ENCODE measurements around the gene MGAT5.
"Not testable (repeated sequence)": the region's sequence is repeated elsewhere in the genome, so short reads cannot be mapped to it uniquely, and the experiment has no call there.

MGAT5 gene

DNA sequence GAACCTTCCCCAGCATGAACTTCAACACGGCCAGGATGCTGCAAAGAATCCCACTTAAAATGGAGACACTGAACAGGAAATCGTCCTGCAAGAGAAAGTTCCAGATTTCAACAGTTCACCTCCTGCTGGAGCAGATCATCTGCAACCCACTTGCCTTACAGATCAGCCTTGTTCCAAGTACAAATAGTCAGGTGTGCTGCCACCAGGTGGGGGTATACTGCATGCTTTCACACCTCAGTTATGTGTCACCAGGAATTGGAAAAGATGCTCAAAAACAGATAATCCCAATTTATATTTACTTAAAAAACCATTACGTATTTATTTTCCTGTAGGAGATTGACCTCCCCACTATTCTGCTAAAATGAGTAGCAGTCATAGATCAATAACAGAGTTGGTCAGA, 212.3 kb downstream of the MGAT5 start:
- H3K27me3 Mint-ChIP-seq: no peaks in the 10 kb centered on the region
- H3K4me3 Mint-ChIP-seq: no peak overlapping the region
- ATAC-seq (replicated peaks; ENCODE audit: extremely low read depth, poor library complexity, severe bottlenecking) (no peak), DNase-seq (ENCODE audit: low spot score in 2 of 2) (no peak)
- no peak overlapping the region for H3K27ac Mint-ChIP-seq (ENCODE audit: low read depth)
- no peaks in the 10 kb centered on the region for H3K9me3 Mint-ChIP-seq
- H3K4me1 Mint-ChIP-seq: peaks cover under 1% of the 10 kb centered on the region
- no peaks in the 10 kb centered on the region for H3K36me3 Mint-ChIP-seq (ENCODE audit: insufficient read depth)

GRCh38 chr2:134468164-134468563, 214.3 kb downstream of the MGAT5 start:
- no peaks in the 10 kb centered on the region for H3K27me3 Mint-ChIP-seq
- no peaks in the 10 kb centered on the region for H3K36me3 Mint-ChIP-seq (ENCODE audit: insufficient read depth)
- H3K4me3 Mint-ChIP-seq: no peak overlapping the region
- H3K27ac Mint-ChIP-seq (ENCODE audit: low read depth): no peak overlapping the region
- no peak for DNase-seq (ENCODE audit: low spot score in 2 of 2)
- ATAC-seq (replicated peaks; ENCODE audit: extremely low read depth, poor library complexity, severe bottlenecking): no peak
- H3K4me1 Mint-ChIP-seq: no peaks in the 10 kb centered on the region
- no peaks in the 10 kb centered on the region for H3K9me3 Mint-ChIP-seq

GRCh38 chr2:134468776-134469175, 214.9 kb downstream of the MGAT5 start:
- no peaks in the 10 kb centered on the region for H3K4me1 Mint-ChIP-seq
- ATAC-seq (replicated peaks; ENCODE audit: extremely low read depth, poor library complexity, severe bottlenecking) (no peak), DNase-seq (ENCODE audit: low spot score in 2 of 2) (no peak)
- H3K27me3 Mint-ChIP-seq: no peaks in the 10 kb centered on the region
- no peak overlapping the region for H3K4me3 Mint-ChIP-seq
- H3K27ac Mint-ChIP-seq (ENCODE audit: low read depth): no peak overlapping the region
- no peaks in the 10 kb centered on the region for H3K9me3 Mint-ChIP-seq
- no peaks in the 10 kb centered on the region for H3K36me3 Mint-ChIP-seq (ENCODE audit: insufficient read depth)

DNA sequence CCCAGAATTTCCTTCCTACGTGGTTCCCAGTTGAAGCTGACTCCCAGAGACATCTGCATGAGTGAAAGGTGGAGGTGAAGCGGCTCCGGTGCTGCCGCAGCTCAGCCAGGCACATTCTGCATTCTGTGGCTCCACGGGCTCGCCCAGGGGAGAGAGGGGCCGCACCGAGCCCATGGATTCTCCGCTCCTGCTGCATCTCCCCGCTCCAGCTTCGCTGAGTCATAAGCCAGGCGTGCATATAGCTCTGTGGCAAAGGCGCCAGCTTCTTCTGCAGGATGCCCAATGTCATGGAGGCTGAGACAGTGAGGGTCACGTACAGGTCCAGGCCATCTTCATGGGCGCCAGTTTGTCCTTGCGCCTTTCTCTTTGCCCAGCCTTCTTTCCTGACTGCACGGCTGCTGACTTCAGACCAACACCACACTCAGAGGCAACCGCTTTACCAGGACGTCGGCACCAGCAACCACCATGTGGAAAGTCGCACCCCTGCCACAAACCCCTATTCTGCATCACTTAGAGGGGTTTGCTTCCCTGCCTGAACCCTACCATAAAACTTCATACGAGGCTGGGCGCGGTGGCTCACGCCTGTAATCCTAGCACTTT, 215.7 kb downstream of the MGAT5 start:
- Mint-ChIP-seq H3K4me1 (no peaks in the 10 kb centered on the region), H3K27me3 (no peaks in the 10 kb centered on the region), H3K4me3 (no peak overlapping the region), H3K9me3 (no peaks in the 10 kb centered on the region), H3K27ac (ENCODE audit: low read depth) (no peak overlapping the region), H3K36me3 (ENCODE audit: insufficient read depth) (no peaks in the 10 kb centered on the region)
- no peak for ATAC-seq (replicated peaks; ENCODE audit: extremely low read depth, poor library complexity, severe bottlenecking)
- DNase-seq (ENCODE audit: low spot score in 2 of 2): no peak

GRCh38 chr2:134470561-134471168, 216.8 kb downstream of the MGAT5 start:
- Mint-ChIP-seq H3K9me3 (no peaks in the 10 kb centered on the region), H3K36me3 (ENCODE audit: insufficient read depth) (no peaks in the 10 kb centered on the region)
- DNase-seq (ENCODE audit: low spot score in 2 of 2): no peak

GRCh38 chr2:134476982-134477381, 223.1 kb downstream of the MGAT5 start:
- not testable (repeated sequence) for ATAC-seq (replicated peaks; ENCODE audit: extremely low read depth, poor library complexity, severe bottlenecking); H3K9me3 Mint-ChIP-seq; H3K27ac Mint-ChIP-seq (ENCODE audit: low read depth); H3K36me3 Mint-ChIP-seq (ENCODE audit: insufficient read depth); DNase-seq (ENCODE audit: low spot score in 2 of 2); H3K4me1 Mint-ChIP-seq; H3K4me3 Mint-ChIP-seq
- peaks cover 11% of the 10 kb centered on the region for H3K27me3 Mint-ChIP-seq

More at GRCh38 chr2:134470561-134471168, 216.8 kb downstream of the MGAT5 start:
- Mint-ChIP-seq H3K4me1 (no peaks in the 10 kb centered on the region), H3K27me3 (no peaks in the 10 kb centered on the region), H3K4me3 (no peak overlapping the region), H3K27ac (ENCODE audit: low read depth) (no peak overlapping the region)
- no peak for ATAC-seq (replicated peaks; ENCODE audit: extremely low read depth, poor library complexity, severe bottlenecking)

GRCh38 chr2:134479696-134480330, 225.9 kb downstream of the MGAT5 start:
- Mint-ChIP-seq H3K27ac (ENCODE audit: low read depth) (no peak overlapping the region), H3K4me1 (no peaks in the 10 kb centered on the region), H3K4me3 (no peak overlapping the region), H3K9me3 (no peaks in the 10 kb centered on the region), H3K27me3 (peaks cover 28% of the 10 kb centered on the region), H3K36me3 (ENCODE audit: insufficient read depth) (no peaks in the 10 kb centered on the region)
- DNase-seq (ENCODE audit: low spot score in 2 of 2): no peak
- no peak for ATAC-seq (replicated peaks; ENCODE audit: extremely low read depth, poor library complexity, severe bottlenecking)

- Mint-ChIP-seq H3K4me1 (no peaks in the 10 kb centered on the region), H3K27ac (ENCODE audit: low read depth) (no peak overlapping the region), H3K9me3 (no peaks in the 10 kb centered on the region), H3K27me3 (peaks cover 28% of the 10 kb centered on the region), H3K36me3 (ENCODE audit: insufficient read depth) (no peaks in the 10 kb centered on the region), H3K4me3 (no peak overlapping the region)
- ATAC-seq (replicated peaks; ENCODE audit: extremely low read depth, poor library complexity, severe bottlenecking) (no peak), DNase-seq (ENCODE audit: low spot score in 2 of 2) (no peak)
Measured at GRCh38 chr2:134482131-134482723, 228.4 kb downstream of the MGAT5 start.

- peaks cover 28% of the 10 kb centered on the region for H3K27me3 Mint-ChIP-seq
- H3K9me3 Mint-ChIP-seq: no peaks in the 10 kb centered on the region
- H3K4me1 Mint-ChIP-seq: no peaks in the 10 kb centered on the region
- ATAC-seq (replicated peaks; ENCODE audit: extremely low read depth, poor library complexity, severe bottlenecking): no peak
- H3K4me3 Mint-ChIP-seq: no peak overlapping the region
- no peak overlapping the region for H3K27ac Mint-ChIP-seq (ENCODE audit: low read depth)
- no peaks in the 10 kb centered on the region for H3K36me3 Mint-ChIP-seq (ENCODE audit: insufficient read depth)
- DNase-seq (ENCODE audit: low spot score in 2 of 2): no peak
Measured at GRCh38 chr2:134482766-134483340, 229.0 kb downstream of the MGAT5 start.

- H3K4me1 Mint-ChIP-seq: peaks cover 6% of the 10 kb centered on the region
- no peaks in the 10 kb centered on the region for H3K9me3 Mint-ChIP-seq
- H3K4me3 Mint-ChIP-seq: no peak overlapping the region
- H3K27me3 Mint-ChIP-seq: peaks cover 49% of the 10 kb centered on the region
- H3K36me3 Mint-ChIP-seq (ENCODE audit: insufficient read depth): peaks cover 2% of the 10 kb centered on the region
- no peak overlapping the region for H3K27ac Mint-ChIP-seq (ENCODE audit: low read depth)
- ATAC-seq (replicated peaks; ENCODE audit: extremely low read depth, poor library complexity, severe bottlenecking) (no peak), DNase-seq (ENCODE audit: low spot score in 2 of 2) (no peak)
Measured at GRCh38 chr2:134489732-134490384, 236.0 kb downstream of the MGAT5 start.

- ATAC-seq (replicated peaks; ENCODE audit: extremely low read depth, poor library complexity, severe bottlenecking) (no peak), DNase-seq (ENCODE audit: low spot score in 2 of 2) (no peak)
- H3K36me3 Mint-ChIP-seq (ENCODE audit: insufficient read depth): peaks cover 2% of the 10 kb centered on the region
- no peak overlapping the region for H3K4me3 Mint-ChIP-seq
- H3K9me3 Mint-ChIP-seq: no peaks in the 10 kb centered on the region
- H3K4me1 Mint-ChIP-seq: peaks cover 6% of the 10 kb centered on the region
- peaks cover 49% of the 10 kb centered on the region for H3K27me3 Mint-ChIP-seq
- no peak overlapping the region for H3K27ac Mint-ChIP-seq (ENCODE audit: low read depth)
Measured at GRCh38 chr2:134490559-134490958, 236.7 kb downstream of the MGAT5 start.

DNA sequence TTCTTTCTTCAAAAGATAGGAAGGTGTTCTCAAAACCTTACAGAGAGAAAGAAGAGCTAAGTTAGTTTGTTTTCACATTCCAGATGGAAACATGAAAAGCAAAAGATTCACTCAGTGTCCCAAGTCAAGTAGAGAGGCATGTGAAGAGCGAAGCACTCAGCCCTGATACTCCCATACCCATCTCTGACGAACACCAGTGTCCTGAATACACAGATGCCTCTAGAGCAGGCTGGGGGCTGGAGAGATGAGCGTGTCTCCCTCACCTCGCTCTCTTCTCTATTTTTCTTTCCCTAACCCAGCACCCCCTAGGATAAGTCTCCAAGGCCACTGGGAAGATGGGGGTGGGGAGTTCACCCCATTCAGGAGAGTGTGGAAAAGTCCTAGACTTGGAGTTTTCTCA, 237.2 kb downstream of the MGAT5 start:
- Mint-ChIP-seq H3K27me3 (peaks cover 49% of the 10 kb centered on the region), H3K4me3 (no peak overlapping the region), H3K27ac (ENCODE audit: low read depth) (no peak overlapping the region), H3K36me3 (ENCODE audit: insufficient read depth) (peaks cover 2% of the 10 kb centered on the region), H3K4me1 (peaks cover 6% of the 10 kb centered on the region), H3K9me3 (no peaks in the 10 kb centered on the region)
- no peak for ATAC-seq (replicated peaks; ENCODE audit: extremely low read depth, poor library complexity, severe bottlenecking)
- DNase-seq (ENCODE audit: low spot score in 2 of 2): no peak
